Pancreas (tissue), 10 donors: Measurements from ENCODE around the gene SMIM3. TPM values are rescaled to one million over a fixed set of nuclear protein-coding genes. Genes with fewer than 3 reads are reported as not detected.
"Not testable (repeated sequence)": the region's sequence is repeated elsewhere in the genome, so short reads cannot be mapped to it uniquely, and the experiment has no call there.

Experiments used
- ATAC-seq, 4 donors: fragments of 200-7000 bp; cut with Tn5 transposase; one replicate each; pipeline versions ENCODE4 v1.8.0 to v1.9.1; 2020; ENCODE audit warnings: mild to moderate bottlenecking in 4 of 4, moderate library complexity in 4 of 4
- DNase-seq, 6 donors: peaks; one replicate each; pipeline ENCODE4 v3.0.0-alpha.2; 2020
- FAIRE-seq: peaks from 2 replicates; lab custom pipeline; 2012; peaks lifted over from hg19 to GRCh38; lab: Jason Lieb, UNC
- H3K27ac ChIP-seq, 4 donors: fragments of 200-600 bp; sonication (generic); 1 replicate in 3 of 4; 2 replicates in 1 of 4; pipeline versions ENCODE4 v1.5.0 to v1.8.0; 2020
- H3K27me3 ChIP-seq, 4 donors: fragments of 200-600 bp; one replicate each; pipeline ENCODE4 v1.8.0; 2021
- H3K36me3 ChIP-seq, 3 donors: fragments of 200-600 bp; sonication (generic) in 1 of 3; one replicate each; pipeline versions ENCODE4 v1.5.0 to v1.8.0; 2020 to 2021
- H3K4me1 ChIP-seq, 3 donors: fragments of 200-600 bp; one replicate each; pipeline ENCODE4 v1.8.0; 2021
- H3K4me3 ChIP-seq, 4 donors: fragments of 200-600 bp; sonication (generic) in 2 of 4; one replicate each; pipeline versions ENCODE4 v1.5.0 to v1.8.0; 2020 to 2021
- H3K9me3 ChIP-seq, 4 donors: fragments of 200-600 bp; one replicate each; pipeline ENCODE4 v1.8.0; 2021
- WGBS, 2 donors: extraction: QIAGEN DNeasy Blood & Tissue Kit; methylation state at CpG; one replicate each; pipeline ENCODE4 v1.1.7; 2013; 5-methylcytosine and 5-hydroxymethylcytosine counted together
- intact Hi-C, 3 donors: fragments of 100-400 bp; cut with DNase I; formaldehyde crosslinking; loops; one replicate each; pipeline versions ENCODE4 v1.11.1 to v1.14.2; 2022
- polyA plus RNA-seq, 2 donors: library from polyadenylated mRNA; stranded (reverse); fragments of 200-250 nt; gene quantifications; one replicate each; pipeline ENCODE4 v1.2.3, GENCODE V29; 2013
- total RNA-seq, 6 donors: library from RNA; stranded (reverse); fragmentation: NEBNext Ultra II Directional in 4 of 6; extraction: Animal tissue kit (Norgen Biotek cat#: 25700) in 4 of 6; gene quantifications; one replicate each; pipeline versions ENCODE4 v1.2.1 to v1.2.4, GENCODE V29; 2021 to 2023
- TF ChIP-seq, protein P1 (sequence below), 4 donors: fragments of 200-600 bp; sonication (generic) in 3 of 4; IDR thresholded peaks; one replicate each; pipeline versions ENCODE4 v1.5.0 to v1.8.0; 2021; ENCODE audit warnings: antibody characterized with exemption in 4 of 4
- donor health status: healthy with polysubstance abuse.
- donor health status: DM: no; HTN: no; CAD: no; lungs with moderate emphysema.
- donor health status: DM: no; HTN: no; CAD: no.
- donor health status: control.
- donor health status: control.
- donor health status: Bipolar disorder and iron deficiency.
- donor health status: DM: yes; HTN: yes; CAD: no.
- donor health status: DM: no; HTN: no; CAD: no.
- donor health status: DM: no; HTN: no; CAD: no.
- donor health status: DM: yes; HTN: yes; CAD: no.

The SMIM3 gene
- total and polyA plus RNA-seq, 8 donors: 9.7 to 33.1 (median 13.2) TPM

GRCh38 chr5:150836703-150837102, 58.1 kb downstream of the SMIM3 start:
- intact Hi-C loops: no loop called here
- no peak for ATAC-seq
- no peak overlapping the region for H3K4me3 ChIP-seq
- whole genome bisulfite sequencing, 2 donors: 87 to 96% methylated on average over 3 of the region's 3 CpGs
- DNase-seq: no peak
- TF ChIP-seq, protein P1, sequence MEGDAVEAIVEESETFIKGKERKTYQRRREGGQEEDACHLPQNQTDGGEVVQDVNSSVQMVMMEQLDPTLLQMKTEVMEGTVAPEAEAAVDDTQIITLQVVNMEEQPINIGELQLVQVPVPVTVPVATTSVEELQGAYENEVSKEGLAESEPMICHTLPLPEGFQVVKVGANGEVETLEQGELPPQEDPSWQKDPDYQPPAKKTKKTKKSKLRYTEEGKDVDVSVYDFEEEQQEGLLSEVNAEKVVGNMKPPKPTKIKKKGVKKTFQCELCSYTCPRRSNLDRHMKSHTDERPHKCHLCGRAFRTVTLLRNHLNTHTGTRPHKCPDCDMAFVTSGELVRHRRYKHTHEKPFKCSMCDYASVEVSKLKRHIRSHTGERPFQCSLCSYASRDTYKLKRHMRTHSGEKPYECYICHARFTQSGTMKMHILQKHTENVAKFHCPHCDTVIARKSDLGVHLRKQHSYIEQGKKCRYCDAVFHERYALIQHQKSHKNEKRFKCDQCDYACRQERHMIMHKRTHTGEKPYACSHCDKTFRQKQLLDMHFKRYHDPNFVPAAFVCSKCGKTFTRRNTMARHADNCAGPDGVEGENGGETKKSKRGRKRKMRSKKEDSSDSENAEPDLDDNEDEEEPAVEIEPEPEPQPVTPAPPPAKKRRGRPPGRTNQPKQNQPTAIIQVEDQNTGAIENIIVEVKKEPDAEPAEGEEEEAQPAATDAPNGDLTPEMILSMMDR (IDR thresholded peaks at IDR 0.05): no peak
- H3K36me3 ChIP-seq: no peaks in the 10 kb centered on the region
- no peak for FAIRE-seq
- H3K4me1 ChIP-seq: peaks cover 0 to 5% (median 0%) of the 10 kb centered on the region in 3 donors
- H3K27me3 ChIP-seq: no peaks in the 10 kb centered on the region
- H3K9me3 ChIP-seq: no peaks in the 10 kb centered on the region
- H3K27ac ChIP-seq: no peak overlapping the region

DNA sequence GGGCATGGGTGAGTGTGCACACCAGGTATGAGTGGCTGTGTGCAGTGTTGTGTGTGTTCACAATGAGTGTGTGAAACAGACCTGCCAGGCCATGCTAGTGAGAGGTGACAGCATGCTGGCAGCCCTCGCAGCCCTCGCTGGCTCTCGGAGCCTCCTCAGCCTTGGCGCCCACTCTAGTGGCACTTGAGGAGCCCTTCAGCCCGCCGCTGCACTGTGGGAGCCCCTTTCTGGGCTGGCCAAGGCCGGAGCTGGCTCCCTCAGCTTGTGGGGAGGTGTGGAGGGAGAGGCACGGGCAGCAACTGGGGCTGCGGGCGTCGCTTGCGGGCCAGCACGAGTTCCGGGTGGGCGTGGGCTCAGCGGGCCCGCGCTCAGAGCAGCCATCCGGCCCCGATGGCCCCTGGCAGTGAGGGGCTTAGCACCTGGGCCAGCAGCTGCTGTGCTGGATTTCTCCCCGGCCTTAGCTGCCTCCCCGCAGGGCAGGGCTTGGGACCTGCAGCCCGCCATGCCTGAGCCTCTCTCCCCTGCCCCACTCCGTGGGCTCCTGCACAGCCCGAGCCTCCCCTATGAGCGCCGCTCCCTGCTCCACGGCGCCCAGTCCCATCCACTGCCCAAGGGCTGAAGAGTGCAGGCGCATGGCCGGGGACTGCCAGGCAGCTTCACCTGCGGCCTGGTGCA, 66.8 kb downstream of the SMIM3 start:
- H3K27ac ChIP-seq, H3K4me3 ChIP-seq, H3K27me3 ChIP-seq, H3K9me3 ChIP-seq, H3K4me1 ChIP-seq, ATAC-seq, H3K36me3 ChIP-seq, FAIRE-seq: not testable (repeated sequence)
- intact Hi-C loops: loop anchor here in 2 of 3 donors (5.0 to 10.0 kb wide), 5 partner anchors 51 to 391 kb away; partner anchors contain the start of gene RBM22 (in 1 of the 2)
- WGBS, 2 donors: 86 to 96% methylated on average over 20 to 32 of the region's 32 CpGs
- peak in 1 of 6 donors; percentile 59 for DNase-seq

DNA sequence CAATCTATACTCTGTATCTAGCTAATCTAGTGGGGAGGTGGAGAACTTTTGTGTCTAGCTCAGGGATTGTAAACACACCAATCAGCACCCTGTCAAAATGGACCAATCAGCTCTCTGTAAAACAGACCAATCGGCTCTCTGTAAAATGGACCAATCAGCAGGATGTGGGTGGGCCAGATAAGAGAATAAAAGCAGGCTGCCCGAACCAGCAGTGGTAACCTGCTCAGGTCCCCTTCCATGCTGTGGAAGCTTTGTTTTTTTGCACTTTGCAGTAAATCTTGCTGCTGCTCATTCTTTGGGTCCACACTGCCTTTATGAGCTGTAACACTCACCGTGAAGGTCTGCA, 67.7 kb downstream of the SMIM3 start, which contains the start of gene IRGM:
Gene IRGM (plus strand): TSS at position 214 of the 346 bp plus-strand sequence. CDS start 1,603 bp downstream, outside the sequence.
- WGBS, 2 donors: 69 to 75% methylated on average over 3 of the region's 3 CpGs
- H3K27ac ChIP-seq, H3K9me3 ChIP-seq, H3K27me3 ChIP-seq, DNase-seq, H3K4me1 ChIP-seq, H3K36me3 ChIP-seq, ATAC-seq, FAIRE-seq, H3K4me3 ChIP-seq: not testable (repeated sequence)
- intact Hi-C loops: loop anchor here in 2 of 3 donors (5.0 to 10.0 kb wide), 5 partner anchors 51 to 391 kb away; partner anchors contain the start of gene RBM22 (in 1 of the 2)

Other genes with a start within 250 kb of the SMIM3 start
- gene SYNPO, start 138.1 kb upstream of the SMIM3 start, total RNA-seq: 10 to 100 TPM; 23.3 to 68.3 (median 28.4) TPM
- 10 to 100 TPM; 28.8 TPM for gene SYNPO, start 138.1 kb upstream of the SMIM3 start, polyA plus RNA-seq
- under 1 TPM in 5 of 6 donors, not detected in 1; 0.05 to 0.50 (median 0.31) TPM for gene MYOZ3, start 117.5 kb upstream of the SMIM3 start, total RNA-seq
- gene MYOZ3, start 117.5 kb upstream of the SMIM3 start, polyA plus RNA-seq: under 1 TPM; 0.23 to 0.28 TPM
- gene RBM22, start 77.7 kb upstream of the SMIM3 start, total RNA-seq: 10 to 100 TPM; 14.8 to 25.9 (median 18.4) TPM
- 10 to 100 TPM; 21.3 to 32.3 TPM for gene RBM22, start 77.7 kb upstream of the SMIM3 start, polyA plus RNA-seq
- 10 to 100 TPM; 36.9 to 61.1 (median 45.3) TPM for gene DCTN4, start 19.7 kb upstream of the SMIM3 start, total RNA-seq
- gene DCTN4, start 19.7 kb upstream of the SMIM3 start, polyA plus RNA-seq: 10 to 100 TPM; 13.8 to 21.5 TPM
- under 1 TPM in 1 of 6 donors, not detected in 5; 0.09 TPM for gene IRGM, start 67.8 kb downstream of the SMIM3 start, total RNA-seq
- gene IRGM, start 67.8 kb downstream of the SMIM3 start, polyA plus RNA-seq: under 1 TPM in 1 of 2 donors, not detected in 1; 0.07 TPM
- gene ZNF300, start 126.2 kb downstream of the SMIM3 start, total RNA-seq: 1 to 10 TPM; 1.2 to 4.3 (median 2.0) TPM
- gene ZNF300, start 126.2 kb downstream of the SMIM3 start, polyA plus RNA-seq: 1 to 10 TPM; 6.5 to 8.6 TPM
- gene GPX3, start 241.8 kb downstream of the SMIM3 start, total RNA-seq: 100 to 1,000 TPM in 1 of 6 donors, 10 to 100 TPM in 5; 26.3 to 131 (median 46.5) TPM
- 100 to 1,000 TPM; 271 to 298 TPM for gene GPX3, start 241.8 kb downstream of the SMIM3 start, polyA plus RNA-seq